GM19468 (cell line): ENCODE data around the gene PICALM.
"Not testable (repeated sequence)": the region's sequence is repeated elsewhere in the genome, so short reads cannot be mapped to it uniquely, and the experiment has no call there.

Source experiments
- ATAC-seq: cut with Tn5 transposase; IDR thresholded peaks from one replicate; pipeline ENCODE4 v1.9.1; 2021; ENCODE audit warnings: mild to moderate bottlenecking, moderate library complexity, moderate number of reproducible peaks; ENCODE audit not compliant: unreplicated experiment; ENCODE audit errors: extremely low read depth

The PICALM gene

GRCh38 chr11:86003654-86004053 lies 65.2 kb downstream of the PICALM start:
- no peak for ATAC-seq

- ATAC-seq: no peak
Observed at GRCh38 chr11:86002431-86002830, 66.5 kb downstream of the PICALM start.

DNA sequence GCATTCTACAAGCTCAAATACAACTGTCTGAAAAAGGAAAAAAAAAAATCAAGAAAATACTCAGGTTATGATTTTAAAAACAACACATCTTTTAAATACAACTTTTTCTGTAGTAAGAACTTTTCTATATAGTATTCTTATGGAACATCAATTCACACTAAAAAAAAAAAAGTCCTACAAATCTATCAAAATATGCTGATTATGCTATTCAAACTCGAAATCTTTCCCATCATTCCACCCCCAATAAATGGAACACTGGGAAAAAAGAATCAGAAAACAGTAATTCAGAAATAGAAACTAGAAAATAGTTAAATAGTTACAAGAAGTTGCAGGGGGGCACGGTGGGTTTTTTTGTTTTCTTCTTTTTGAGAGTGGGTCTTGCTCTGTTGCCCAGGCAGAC lies 77.4 kb downstream of the PICALM start:
- no peak for ATAC-seq

- ATAC-seq: no peak
Observed at GRCh38 chr11:85989746-85990145, 79.1 kb downstream of the PICALM start.

DNA sequence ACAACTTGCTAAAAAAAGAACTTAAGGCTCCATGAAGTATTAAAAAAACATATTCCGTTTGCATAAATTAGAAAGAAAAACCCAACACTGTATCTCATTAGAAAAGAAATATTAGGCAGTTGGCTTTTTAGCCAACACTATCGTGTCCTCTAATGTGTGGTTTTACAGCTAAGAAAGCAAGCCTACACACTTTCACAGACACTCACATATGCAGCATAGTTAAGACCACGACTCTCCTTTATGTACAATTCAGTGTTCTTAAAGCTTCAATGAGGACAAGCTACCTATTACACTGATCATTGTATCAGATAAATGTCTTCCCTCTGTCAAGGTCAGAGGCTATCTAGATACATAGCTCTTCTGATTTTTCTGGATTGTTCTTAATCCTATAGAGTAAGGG lies 80.1 kb downstream of the PICALM start:
- no peak for ATAC-seq

DNA sequence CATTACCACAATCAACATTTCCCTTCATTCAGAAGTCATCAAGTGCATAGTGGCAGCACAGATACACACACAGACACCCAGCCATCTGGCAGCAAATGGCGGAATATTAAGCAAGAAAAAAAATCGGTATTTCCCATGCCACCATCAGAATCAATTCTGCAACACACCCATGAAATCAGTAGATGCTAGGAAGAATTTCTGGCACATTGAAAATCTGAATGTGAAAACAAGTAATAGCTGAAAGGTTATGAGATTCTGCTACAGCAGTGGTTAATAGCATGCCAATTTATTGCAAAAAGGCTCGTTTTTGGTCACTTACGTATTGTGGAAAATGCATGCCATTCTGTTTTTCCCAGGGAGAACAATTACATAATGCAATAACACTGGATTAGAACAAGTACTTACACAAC lies 91.1 kb downstream of the PICALM start:
- ATAC-seq: no peak

- ATAC-seq: no peak
Observed at GRCh38 chr11:85976525-85976924, 92.4 kb downstream of the PICALM start.

DNA sequence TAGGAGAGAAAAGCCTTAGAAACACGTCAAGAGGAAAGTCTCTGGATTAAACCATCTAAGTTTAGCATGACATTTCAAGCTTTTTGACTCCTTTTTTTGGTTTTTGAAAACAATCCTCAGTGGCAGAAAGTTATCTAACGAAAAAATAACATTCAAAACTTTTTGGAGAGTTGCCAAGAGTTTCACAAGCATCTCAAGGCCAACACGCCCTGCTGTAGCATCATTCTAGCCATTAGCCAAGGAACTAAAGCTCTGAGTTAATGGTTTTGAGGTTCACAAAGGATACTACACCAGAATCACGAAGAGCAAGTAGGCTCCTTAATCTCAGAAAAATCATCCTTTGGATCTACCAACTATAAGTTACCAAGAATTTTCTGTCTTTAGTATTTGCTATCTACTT lies 94.8 kb downstream of the PICALM start:
- ATAC-seq: no peak

DNA sequence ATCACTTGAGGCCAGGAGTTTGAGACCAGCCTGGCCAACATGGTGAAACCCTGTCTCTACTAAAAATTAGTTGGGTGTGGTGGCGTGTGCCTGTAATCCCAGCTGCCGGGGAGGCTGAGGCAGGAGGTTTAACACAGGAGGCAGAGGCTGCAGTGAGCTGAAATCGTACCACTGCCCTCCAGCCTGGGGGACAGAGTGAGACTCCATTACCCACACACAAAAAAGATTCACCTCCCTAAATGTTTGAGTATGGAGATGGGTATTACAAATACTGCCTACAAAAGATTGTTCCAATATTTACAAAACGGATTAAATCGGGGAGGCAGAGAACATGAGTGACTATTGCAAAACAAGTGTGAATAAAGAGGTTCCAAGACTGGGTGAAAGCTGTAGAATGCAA lies 98.3 kb downstream of the PICALM start:
- ATAC-seq: no peak

GRCh38 chr11:85967457-85967856 lies 101.4 kb downstream of the PICALM start:
- ATAC-seq: no peak

- no peak for ATAC-seq
Observed at GRCh38 chr11:85965202-85965601, 103.7 kb downstream of the PICALM start.

- no peak for ATAC-seq
Observed at GRCh38 chr11:85961930-85962363, 106.9 kb downstream of the PICALM start.

- no peak for ATAC-seq
Observed at GRCh38 chr11:85961130-85961529, 107.8 kb downstream of the PICALM start.

DNA sequence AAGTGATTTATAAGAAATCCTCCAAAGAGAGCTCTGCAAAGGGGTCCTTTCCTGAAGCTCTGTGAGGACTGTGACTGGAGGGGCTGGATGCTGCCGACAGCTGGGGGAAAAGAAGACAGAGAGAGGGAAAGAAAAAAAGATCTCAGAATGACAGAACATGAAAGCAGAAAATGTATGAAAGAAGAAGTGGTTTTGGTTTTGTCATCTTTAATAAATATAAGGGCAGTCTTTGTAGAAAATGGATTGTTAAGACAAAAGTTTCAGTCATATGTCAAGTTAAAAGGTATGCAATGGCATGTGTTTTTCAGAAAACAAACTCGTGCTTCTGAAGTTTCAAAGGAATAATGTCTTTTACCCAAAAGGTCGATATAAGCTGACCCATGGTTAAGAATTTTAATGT lies 108.2 kb downstream of the PICALM start:
- ATAC-seq: no peak

DNA sequence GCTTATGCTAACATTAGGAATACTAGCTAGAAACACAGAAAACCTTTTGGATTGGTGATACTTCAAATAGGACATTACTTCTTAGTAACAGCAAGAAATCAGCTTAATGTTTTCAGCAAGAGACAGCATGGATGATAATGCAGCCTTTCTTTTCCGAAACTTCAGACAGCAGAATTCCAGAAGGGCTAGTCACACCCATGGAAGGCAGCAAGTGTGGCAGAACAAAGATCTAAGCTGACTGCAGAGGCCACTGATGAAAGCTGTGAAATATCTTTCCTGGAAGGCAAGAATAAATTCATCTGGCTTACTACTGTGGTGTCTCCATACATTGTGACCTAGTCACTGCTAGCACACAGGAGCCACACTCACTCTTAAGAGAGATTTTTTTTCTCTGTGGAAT lies 113.4 kb downstream of the PICALM start:
- ATAC-seq: no peak

DNA sequence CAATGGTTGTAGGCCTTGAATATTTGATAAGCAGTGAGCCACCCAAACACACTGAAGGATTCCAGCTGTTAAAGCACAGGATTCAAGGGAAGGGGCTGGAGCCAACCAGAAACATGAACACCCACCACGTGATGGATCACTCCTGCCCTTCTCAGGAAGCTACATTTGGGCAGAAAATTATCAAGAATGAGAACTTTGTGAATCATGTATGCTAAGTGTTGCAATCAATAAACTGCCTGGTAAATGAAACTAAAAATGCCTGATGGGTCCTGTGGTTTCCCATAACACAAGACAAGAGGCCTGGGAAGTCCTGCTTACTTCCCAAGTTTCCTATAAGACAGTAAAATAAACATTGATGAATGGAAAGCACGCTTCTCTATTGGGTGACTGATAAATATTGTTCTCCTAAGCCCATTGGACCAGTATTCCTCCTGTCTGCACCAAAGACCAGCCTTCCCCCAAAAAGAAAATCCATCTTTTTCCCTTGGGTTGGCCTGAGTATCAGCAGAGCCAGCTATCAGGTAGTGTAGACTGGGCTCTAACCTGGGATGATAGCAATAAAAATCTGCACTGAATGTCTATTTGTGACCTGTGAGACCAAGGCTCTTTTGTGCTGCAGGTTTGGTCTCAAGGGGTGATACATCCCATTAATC lies 115.3 kb downstream of the PICALM start:
- no peak for ATAC-seq

GRCh38 chr11:85952108-85952485 lies 116.8 kb downstream of the PICALM start:
- ATAC-seq: not testable (repeated sequence)

DNA sequence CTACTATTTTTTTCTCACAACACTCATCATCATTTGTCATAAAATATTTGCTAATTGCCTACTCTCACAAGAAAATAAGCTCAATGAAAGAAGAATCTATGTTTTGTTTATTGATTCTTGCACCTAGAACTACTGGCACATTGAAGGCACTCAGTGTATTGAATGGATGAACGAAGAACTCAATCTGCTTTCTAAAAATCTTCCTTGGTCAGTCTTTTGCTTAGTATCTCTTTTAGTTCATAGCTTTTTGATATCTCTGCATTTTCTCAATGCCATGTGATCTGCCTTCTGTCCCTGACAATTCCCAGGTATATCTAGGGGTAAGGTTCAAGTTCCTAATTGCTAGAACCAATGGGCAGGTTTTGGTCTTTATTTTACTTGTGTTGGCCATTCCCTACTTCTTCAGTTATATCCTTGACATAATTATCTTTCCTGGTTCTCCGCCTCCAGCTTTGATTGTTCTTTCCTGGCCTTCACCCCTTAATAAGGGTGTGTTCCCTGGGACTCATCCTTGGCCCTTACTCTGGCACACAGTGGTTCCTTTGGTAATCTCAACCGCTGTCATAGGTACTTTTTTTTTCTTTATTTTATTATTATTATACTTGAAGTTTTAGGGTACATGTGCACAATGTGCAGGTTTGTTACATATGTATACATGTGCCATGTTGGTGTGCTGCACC lies 117.3 kb downstream of the PICALM start:
- no peak for ATAC-seq

DNA sequence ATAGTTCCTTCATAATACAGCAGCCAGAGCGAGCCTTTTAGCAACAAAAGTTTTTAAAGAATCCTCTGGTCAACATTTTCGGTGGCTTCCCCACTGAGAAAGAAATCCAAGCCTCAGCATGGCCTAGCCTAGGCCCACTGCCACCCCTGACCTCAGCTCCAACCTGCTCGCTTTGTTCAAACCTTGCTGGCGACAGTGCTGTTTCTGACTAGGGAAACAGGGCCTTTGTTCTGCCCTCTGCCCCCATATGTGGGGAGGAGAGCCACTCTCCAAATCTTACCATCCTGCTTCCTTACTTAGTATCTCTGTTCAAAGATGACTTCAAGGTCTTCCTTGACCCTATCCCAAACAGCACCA lies 117.9 kb downstream of the PICALM start:
- no peak for ATAC-seq

DNA sequence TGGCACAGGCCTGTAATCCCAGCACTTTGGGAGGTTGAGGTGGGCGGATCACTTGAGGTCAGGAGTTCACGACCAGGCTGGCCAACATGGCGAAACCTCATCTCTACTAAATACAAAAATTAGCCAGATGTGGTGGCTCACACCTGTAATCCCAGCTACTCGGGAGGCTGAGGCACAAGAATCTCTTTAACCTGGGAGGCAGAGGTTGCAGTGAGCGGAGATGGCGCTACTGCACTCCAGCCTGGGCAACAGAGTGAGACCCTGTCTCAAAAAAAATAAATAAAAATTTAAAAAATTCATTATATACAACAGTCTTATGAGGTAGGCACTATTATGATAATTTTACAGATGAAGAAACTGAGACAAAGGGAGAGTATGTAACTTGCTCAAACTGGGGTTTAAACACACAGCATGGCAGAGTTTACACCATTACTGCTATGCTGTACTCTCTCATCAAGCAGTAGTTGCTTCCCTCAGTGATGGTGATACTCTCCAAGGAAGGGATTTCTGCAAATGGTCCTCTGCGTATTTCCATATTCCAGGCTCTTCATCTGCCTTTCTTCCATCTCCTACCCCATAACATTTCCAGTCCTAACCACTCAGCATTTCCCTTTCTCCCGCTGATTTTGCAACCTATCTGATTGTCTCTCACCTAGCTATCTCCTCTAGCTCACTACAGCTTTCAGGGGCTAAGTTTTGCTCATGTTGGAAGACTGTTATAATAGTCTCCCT lies 118.4 kb downstream of the PICALM start:
- ATAC-seq: no peak

DNA sequence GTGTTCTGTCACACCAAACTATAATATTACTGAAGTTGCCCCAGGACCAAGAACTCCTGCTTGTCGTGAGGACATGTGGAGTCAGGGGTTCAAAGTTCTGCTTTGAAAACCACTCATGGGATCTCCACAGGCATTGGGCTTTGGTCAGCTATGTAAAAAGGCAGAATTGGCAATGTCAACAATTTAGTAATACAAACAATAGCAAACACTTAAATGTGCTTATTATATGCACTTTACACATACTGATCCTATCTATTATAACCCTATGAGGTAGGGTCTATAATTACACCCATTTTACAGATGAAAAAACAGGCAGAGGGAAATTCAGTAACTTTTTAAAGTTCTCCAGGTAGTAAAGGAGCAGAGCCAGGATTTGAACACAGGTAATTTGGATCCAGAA lies 119.1 kb downstream of the PICALM start:
- ATAC-seq: no peak

GRCh38 chr11:85948884-85949283 lies 120.0 kb downstream of the PICALM start:
- peak; percentile 26 for ATAC-seq
